Keratinocyte (primary cell): ENCODE data around the gene PSMB7. TPM values are rescaled to one million over a fixed set of nuclear protein-coding genes. Genes with fewer than 3 reads are reported as not detected.

ENCODE experiments used
- DNase-seq: peaks from one replicate; pipeline ENCODE4 v3.0.0-alpha.2; 2011; ENCODE audit warnings: low read depth, missing footprints, low spot score
- FAIRE-seq: peaks from 2 replicates; lab custom pipeline; 2011; peaks lifted over from hg19 to GRCh38; lab: Jason Lieb, UNC
- H2AFZ ChIP-seq: 2 replicates; pipeline ENCODE4 v1.6.0; 2012; ENCODE audit warnings: low read length, control low read depth, inconsistent platforms; ENCODE audit not compliant: control insufficient read depth
- H3K27ac ChIP-seq: 2 replicates; pipeline ENCODE4 v1.5.1; 2011; ENCODE audit warnings: low read length; ENCODE audit not compliant: control insufficient read depth, insufficient read depth
- H3K27me3 ChIP-seq: 3 replicates; pipeline ENCODE4 v1.6.0; 2011; ENCODE audit warnings: low read length; ENCODE audit not compliant: control insufficient read depth, insufficient read depth; ENCODE audit errors: extremely low read depth
- H3K36me3 ChIP-seq, 2 experiments: 2 replicates in 1 of 2; 3 replicates in 1 of 2; pipeline ENCODE4 v1.5.1; 2011; ENCODE audit warnings: low read length in 2 of 2, mild to moderate bottlenecking in 1 of 2; ENCODE audit not compliant: control insufficient read depth in 2 of 2, insufficient read depth in 2 of 2; ENCODE audit errors: extremely low read depth in 1 of 2
- H3K4me1 ChIP-seq: 3 replicates; pipeline ENCODE4 v1.5.1; 2011; ENCODE audit warnings: low read length; ENCODE audit not compliant: control insufficient read depth, insufficient read depth; ENCODE audit errors: extremely low read depth
- H3K4me2 ChIP-seq: 3 replicates; pipeline ENCODE4 v1.6.0; 2011; ENCODE audit warnings: low read depth, low read length; ENCODE audit not compliant: control insufficient read depth, insufficient read depth; ENCODE audit errors: extremely low read depth
- H3K4me3 ChIP-seq, 3 experiments: fragments of 200-600 bp in 1 of 3; sonication (generic) in 1 of 3; 2 replicates in 2 of 3; 3 replicates in 1 of 3; pipeline ENCODE4 v1.5.1; 2011 to 2016; ENCODE audit warnings: low read length in 3 of 3, mild to moderate bottlenecking in 3 of 3, control low read depth in 2 of 3, inconsistent platforms in 1 of 3, low read depth in 1 of 3, mixed read lengths in 1 of 3, mixed run types in 1 of 3, moderate library complexity in 1 of 3; ENCODE audit not compliant: control insufficient read depth in 2 of 3, insufficient read depth in 2 of 3; ENCODE audit errors: extremely low read depth in 1 of 3
- H3K79me2 ChIP-seq: 2 replicates; pipeline ENCODE4 v1.6.0; 2012; ENCODE audit warnings: low read length; ENCODE audit not compliant: control insufficient read depth, insufficient read depth
- H3K9ac ChIP-seq: 3 replicates; pipeline ENCODE4 v1.6.0; 2011; ENCODE audit warnings: low read length; ENCODE audit not compliant: control insufficient read depth, insufficient read depth; ENCODE audit errors: extremely low read depth
- H3K9me1 ChIP-seq: 3 replicates; pipeline ENCODE4 v1.6.0; 2011; ENCODE audit warnings: low read length; ENCODE audit not compliant: control insufficient read depth, insufficient read depth; ENCODE audit errors: extremely low read depth
- H3K9me3 ChIP-seq: 2 replicates; pipeline ENCODE4 v1.5.1; 2012; ENCODE audit warnings: low read depth, low read length; ENCODE audit not compliant: control insufficient read depth
- H4K20me1 ChIP-seq: 3 replicates; pipeline ENCODE4 v1.6.0; 2011; ENCODE audit warnings: low read length; ENCODE audit not compliant: control insufficient read depth, insufficient read depth; ENCODE audit errors: extremely low read depth
- CTCF ChIP-seq, 3 experiments: IDR thresholded peaks in 1 of 3; conservative IDR thresholded peaks in 1 of 3; optimal IDR thresholded peaks in 1 of 3; 2 replicates in 2 of 3; 3 replicates in 1 of 3; pipeline versions ENCODE3 to v1.5.1; 2011; ENCODE audit warnings: low read length in 3 of 3, mild to moderate bottlenecking in 3 of 3, moderate library complexity in 2 of 3, control low read depth in 1 of 3, inconsistent platforms in 1 of 3; ENCODE audit not compliant: insufficient read depth in 2 of 3; ENCODE audit errors: extremely low read depth in 1 of 3
- EZH2 ChIP-seq: IDR thresholded peaks from one replicate; pipeline ENCODE4 v1.6.1; 2012; ENCODE audit warnings: inconsistent platforms, mild to moderate bottlenecking, low read length, moderate library complexity
- dilution Hi-C: fragments of 300-500 bp; cut with MboI; formaldehyde crosslinking; loops from one replicate; pipeline ENCODE4 v1.7.0; 2020; ENCODE audit warnings: low sequenced_read_pairs; ENCODE audit not compliant: extremely low pct_ligation_motif_present
- polyA plus RNA-seq, 5 experiments: library from polyadenylated mRNA; depleted of rRNA in 3 of 5; stranded (reverse) in 3 of 5; stranded (forward) in 1 of 5; unstranded in 1 of 5; fragments of >200 nt; gene quantifications; 1 replicate in 1 of 5; 2 replicates in 3 of 5; 3 replicates in 1 of 5; pipeline versions ENCODE4 v1.2.1 to v1.2.3, GENCODE V29; 2011 to 2012; ENCODE audit warnings: missing spikeins in 2 of 5, low read depth in 1 of 5, low replicate concordance in 1 of 5

Gene PSMB7
- polyA plus RNA-seq, 1 donor (not counting 4 experiments of a cell fraction or from before 2014, with no cell fraction given) = 388 TPM

DNA sequence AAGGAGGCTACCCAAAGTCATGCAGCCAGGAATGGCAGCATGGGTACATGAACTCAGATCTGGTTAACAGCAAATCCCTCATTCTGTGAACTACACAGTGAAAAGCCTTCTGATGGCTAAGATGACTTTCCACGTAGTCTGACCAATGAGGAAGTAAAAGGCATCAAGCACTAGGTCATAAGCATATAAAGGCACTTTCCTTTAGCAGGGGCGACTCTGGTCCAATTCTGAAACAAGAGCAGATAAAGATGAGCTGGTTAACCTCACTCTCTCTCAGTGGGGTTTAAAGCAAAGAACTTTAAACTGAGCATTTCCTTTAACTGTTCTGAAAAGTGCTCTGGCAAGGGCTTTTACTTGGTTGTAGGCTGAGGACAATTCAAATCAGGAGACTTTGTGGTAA, 21.1 kb downstream of the PSMB7 start:
- Histone ChIP-seq H3K9me3 (no peaks in the 10 kb centered on the region), H3K9me1 (peaks cover 2% of the 10 kb centered on the region), H3K4me3 (no peak overlapping the region), H3K79me2 (peaks cover 82% of the 10 kb centered on the region), H3K4me1 (peaks cover 36% of the 10 kb centered on the region), H4K20me1 (peaks cover 12% of the 10 kb centered on the region), H3K4me2 (no peak overlapping the region), H3K27me3 (no peaks in the 10 kb centered on the region), H3K27ac (peak overlapping the region; percentile 56), H3K9ac (no peak overlapping the region), H2AFZ (no peak overlapping the region), H3K36me3 (peaks cover 9 to 22% of the 10 kb centered on the region in 2 experiments)
- TF ChIP-seq EZH2 (no peak), CTCF (optimal IDR thresholded peaks at IDR 0.05 in 1 of 3, IDR thresholded peaks at IDR 0.05 in 1 of 3, conservative IDR thresholded peaks at IDR 0.05 in 1 of 3; ENCODE audit: extremely low read depth in 1 of 3, insufficient read depth in 2 of 3, low read length in 3 of 3) (no peak)
- no peak for FAIRE-seq
- no peak for DNase-seq
- dilution Hi-C loops = loop anchor here (25.0 kb wide), 1 partner anchor 143 kb away; no protein-coding TSS in a partner anchor

- dilution Hi-C loops = loop anchor here (25.0 kb wide), 1 partner anchor 144 kb away; no protein-coding TSS in a partner anchor
- TF ChIP-seq CTCF (optimal IDR thresholded peaks at IDR 0.05 in 1 of 3, IDR thresholded peaks at IDR 0.05 in 1 of 3, conservative IDR thresholded peaks at IDR 0.05 in 1 of 3; ENCODE audit: extremely low read depth in 1 of 3, insufficient read depth in 2 of 3, low read length in 3 of 3) = peak; percentile 59 to 68 (median 62)
- TF ChIP-seq EZH2 = no peak
Observed at GRCh38 chr9:124392871-124393460, 22.3 kb downstream of the PSMB7 start.

More at GRCh38 chr9:124392871-124393460, 22.3 kb downstream of the PSMB7 start:
- no peaks in the 10 kb centered on the region for H3K9me3 ChIP-seq
- peaks cover 7% of the 10 kb centered on the region for H3K9me1 ChIP-seq
- H3K27me3 ChIP-seq = no peaks in the 10 kb centered on the region
- H3K9ac ChIP-seq = no peak overlapping the region
- peaks cover 16% of the 10 kb centered on the region for H4K20me1 ChIP-seq
- DNase-seq (peak; percentile 81), FAIRE-seq (peak; percentile 83)
- H3K4me3 ChIP-seq = no peak overlapping the region
- no peak overlapping the region for H2AFZ ChIP-seq
- peaks cover 33% of the 10 kb centered on the region for H3K4me1 ChIP-seq
- peaks cover 9 to 28% of the 10 kb centered on the region in 2 experiments for H3K36me3 ChIP-seq
- peak overlapping the region; percentile 50 for H3K4me2 ChIP-seq
- peak overlapping the region; percentile 56 for H3K27ac ChIP-seq
- peaks cover 82% of the 10 kb centered on the region for H3K79me2 ChIP-seq
